Loucy (cell line): ENCODE data around the gene RGMA.

Experiments used
- H2AFZ ChIP-seq: fragments of 200-600 bp; sonication (generic); 2 replicates; pipeline ENCODE4 v1.6.0; 2016; ENCODE audit warnings: antibody characterized with exemption, mild to moderate bottlenecking, low read length, moderate library complexity
- H3F3A ChIP-seq: fragments of 200-600 bp; 2 replicates; pipeline ENCODE4 v1.6.0; 2016; ENCODE audit warnings: antibody characterized with exemption, low read depth, mild to moderate bottlenecking
- H3K27me3 ChIP-seq: fragments of 200-600 bp; sonication (generic); 2 replicates; pipeline ENCODE4 v1.6.1; 2014; ENCODE audit warnings: low read length, mild to moderate bottlenecking; ENCODE audit not compliant: insufficient read depth, poor library complexity, severe bottlenecking
- H3K36me3 ChIP-seq: fragments of 200-600 bp; sonication (generic); 2 replicates; pipeline ENCODE4 v1.6.1; 2016; ENCODE audit warnings: low read length; ENCODE audit not compliant: insufficient read depth
- H3K4me1 ChIP-seq: fragments of 200-600 bp; sonication (generic); 2 replicates; pipeline ENCODE4 v1.5.1; 2014; ENCODE audit warnings: low read length, mild to moderate bottlenecking; ENCODE audit not compliant: insufficient read depth, poor library complexity, severe bottlenecking
- H3K4me2 ChIP-seq: fragments of 200-600 bp; sonication (generic); 2 replicates; pipeline ENCODE4 v1.6.0; 2014; ENCODE audit warnings: antibody characterized with exemption, low read length, low read depth, mild to moderate bottlenecking; ENCODE audit not compliant: poor library complexity, severe bottlenecking
- H3K4me3 ChIP-seq: fragments of 200-600 bp; sonication (generic); 2 replicates; pipeline ENCODE4 v1.5.1; 2014; ENCODE audit warnings: low read length, mild to moderate bottlenecking, mixed read lengths; ENCODE audit not compliant: poor library complexity, severe bottlenecking
- H3K79me2 ChIP-seq: fragments of 200-600 bp; sonication (generic); 2 replicates; pipeline ENCODE4 v1.6.1; 2014; ENCODE audit warnings: low read length; ENCODE audit not compliant: insufficient read depth
- H3K9ac ChIP-seq: fragments of 200-600 bp; sonication (generic); 2 replicates; pipeline ENCODE4 v1.6.0; 2014; ENCODE audit warnings: mild to moderate bottlenecking, low read depth, low read length, moderate library complexity; ENCODE audit not compliant: poor library complexity, severe bottlenecking
- H3K9me2 ChIP-seq: fragments of 200-600 bp; sonication (generic); replicated peaks from 2 replicates; pipeline ENCODE4 v1.6.1; 2016; ENCODE audit warnings: low read depth, low read length, mixed read lengths
- H3K9me3 ChIP-seq: fragments of 200-600 bp; sonication (generic); 2 replicates; pipeline ENCODE4 v1.6.1; 2014; ENCODE audit warnings: mild to moderate bottlenecking, antibody characterized with exemption, low read length, low read depth; ENCODE audit not compliant: insufficient read depth
- H4K20me1 ChIP-seq: fragments of 200-600 bp; sonication (generic); 2 replicates; pipeline ENCODE4 v1.6.0; 2014; ENCODE audit warnings: antibody characterized with exemption, low read length, mild to moderate bottlenecking; ENCODE audit not compliant: insufficient read depth, poor library complexity, severe bottlenecking
- EZH2phosphoT487 ChIP-seq: fragments of 200-600 bp; IDR thresholded peaks from 2 replicates; pipeline ENCODE4 v1.6.1; 2018; ENCODE audit warnings: antibody characterized with exemption, mild to moderate bottlenecking, moderate library complexity, borderline replicate concordance
- TF ChIP-seq, protein P1 (sequence below): fragments of 200-600 bp; sonication (generic); conservative IDR thresholded peaks from 2 replicates; pipeline ENCODE4 v1.5.1; 2014; ENCODE audit warnings: mild to moderate bottlenecking, antibody characterized with exemption, low read length

Gene RGMA

DNA sequence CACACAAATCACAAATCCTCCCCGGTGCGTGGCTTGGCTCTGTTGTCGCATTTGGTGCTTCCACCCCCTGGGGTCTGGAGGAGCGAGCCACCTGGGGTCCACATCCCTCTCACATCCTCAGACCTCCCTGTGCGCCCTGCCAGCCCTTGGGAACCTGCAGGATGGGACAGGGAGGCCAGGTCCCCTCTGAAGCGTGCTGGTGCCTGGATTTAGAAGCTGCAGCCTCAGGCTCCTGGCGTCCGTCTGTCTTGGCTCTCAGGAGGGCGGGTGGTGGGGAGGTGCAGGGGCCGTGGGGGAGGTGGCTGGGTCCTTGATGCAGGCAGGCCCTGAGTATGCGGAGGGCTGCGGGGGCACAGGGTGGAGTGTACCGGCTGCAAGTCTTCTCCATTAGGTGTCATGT is 38.4 kb downstream of the RGMA start:
- Histone ChIP-seq H3K9me2 (no peaks in the 10 kb centered on the region), H3K4me3 (no peak overlapping the region), H3F3A (no peaks in the 10 kb centered on the region), H2AFZ (no peak overlapping the region), H3K9me3 (peaks cover 5% of the 10 kb centered on the region; the same call in 1 of the 2 replicates), H3K4me1 (peaks cover 20% of the 10 kb centered on the region), H3K4me2 (no peak overlapping the region), H3K9ac (no peak overlapping the region), H4K20me1 (no peaks in the 10 kb centered on the region), H3K79me2 (no peaks in the 10 kb centered on the region), H3K36me3 (no peaks in the 10 kb centered on the region), H3K27me3 (no peaks in the 10 kb centered on the region)
- TF ChIP-seq EZH2phosphoT487, result no peak
- TF ChIP-seq, protein P1, sequence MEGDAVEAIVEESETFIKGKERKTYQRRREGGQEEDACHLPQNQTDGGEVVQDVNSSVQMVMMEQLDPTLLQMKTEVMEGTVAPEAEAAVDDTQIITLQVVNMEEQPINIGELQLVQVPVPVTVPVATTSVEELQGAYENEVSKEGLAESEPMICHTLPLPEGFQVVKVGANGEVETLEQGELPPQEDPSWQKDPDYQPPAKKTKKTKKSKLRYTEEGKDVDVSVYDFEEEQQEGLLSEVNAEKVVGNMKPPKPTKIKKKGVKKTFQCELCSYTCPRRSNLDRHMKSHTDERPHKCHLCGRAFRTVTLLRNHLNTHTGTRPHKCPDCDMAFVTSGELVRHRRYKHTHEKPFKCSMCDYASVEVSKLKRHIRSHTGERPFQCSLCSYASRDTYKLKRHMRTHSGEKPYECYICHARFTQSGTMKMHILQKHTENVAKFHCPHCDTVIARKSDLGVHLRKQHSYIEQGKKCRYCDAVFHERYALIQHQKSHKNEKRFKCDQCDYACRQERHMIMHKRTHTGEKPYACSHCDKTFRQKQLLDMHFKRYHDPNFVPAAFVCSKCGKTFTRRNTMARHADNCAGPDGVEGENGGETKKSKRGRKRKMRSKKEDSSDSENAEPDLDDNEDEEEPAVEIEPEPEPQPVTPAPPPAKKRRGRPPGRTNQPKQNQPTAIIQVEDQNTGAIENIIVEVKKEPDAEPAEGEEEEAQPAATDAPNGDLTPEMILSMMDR, result no peak

DNA sequence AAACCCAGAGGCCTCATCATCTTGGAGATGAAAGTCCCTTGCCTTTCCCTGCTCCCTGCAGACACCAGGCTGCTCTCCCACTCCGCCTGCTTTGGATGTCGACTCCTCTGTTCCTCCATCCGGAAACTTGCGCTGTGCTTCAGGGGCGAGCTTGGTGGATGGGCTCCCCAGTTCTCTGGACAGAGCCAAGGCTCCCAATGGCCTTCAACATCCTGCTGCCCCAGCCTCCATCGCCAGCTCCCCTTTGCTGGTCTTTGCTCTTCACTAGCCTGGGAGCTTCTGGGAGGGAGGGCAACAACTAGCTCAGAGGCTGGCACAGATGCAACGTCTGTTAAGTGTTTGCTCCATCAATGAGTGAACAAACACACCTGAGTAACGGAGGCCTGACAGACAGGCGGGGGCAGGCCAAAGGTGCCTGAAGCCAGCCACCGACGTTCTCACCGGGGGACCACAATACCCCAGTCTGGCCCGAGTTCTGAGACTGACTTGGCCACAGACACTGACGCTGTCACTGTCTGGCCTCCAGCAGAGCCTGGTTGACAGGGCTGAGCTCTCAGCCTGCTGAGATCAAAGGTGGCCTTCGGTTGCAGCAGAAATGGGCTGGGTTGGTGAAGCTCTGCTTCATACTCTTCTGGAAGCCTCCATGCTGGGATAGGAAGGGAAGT is 39.0 kb downstream of the RGMA start:
- no peak overlapping the region for H3K4me3 ChIP-seq
- no peak overlapping the region for H3K4me2 ChIP-seq
- no peaks in the 10 kb centered on the region for H3K79me2 ChIP-seq
- H3K36me3 ChIP-seq, result no peaks in the 10 kb centered on the region
- H3F3A ChIP-seq, result no peaks in the 10 kb centered on the region
- H3K27me3 ChIP-seq, result no peaks in the 10 kb centered on the region
- peaks cover 5% of the 10 kb centered on the region; the same call in 1 of the 2 replicates for H3K9me3 ChIP-seq
- H3K9me2 ChIP-seq, result no peaks in the 10 kb centered on the region
- no peak for TF ChIP-seq EZH2phosphoT487
- TF ChIP-seq, protein P1, result no peak
- no peaks in the 10 kb centered on the region for H4K20me1 ChIP-seq
- no peak overlapping the region for H2AFZ ChIP-seq
- peaks cover 20% of the 10 kb centered on the region for H3K4me1 ChIP-seq
- no peak overlapping the region for H3K9ac ChIP-seq

DNA sequence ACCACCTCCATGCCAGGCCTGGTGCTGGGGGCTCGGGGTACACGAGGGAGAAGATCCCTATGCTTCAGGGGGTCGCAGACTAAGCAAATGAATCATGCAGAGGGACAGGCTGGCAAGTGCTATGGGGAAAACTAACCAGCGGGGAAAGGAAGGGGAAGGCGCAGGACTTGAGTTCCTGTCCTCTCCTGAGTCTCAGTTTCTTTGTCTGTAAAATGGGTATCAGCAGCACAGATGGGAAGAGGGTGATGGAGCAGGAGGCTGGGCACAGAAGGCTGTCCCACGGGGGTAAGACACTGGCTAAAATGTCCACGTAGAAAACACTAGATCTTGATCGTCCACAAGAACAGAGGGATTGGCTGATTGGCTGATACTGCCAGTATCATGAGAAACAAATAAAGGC is 39.8 kb downstream of the RGMA start:
- Histone ChIP-seq H3K4me2 (no peak overlapping the region), H3F3A (no peaks in the 10 kb centered on the region), H3K4me1 (peaks cover 20% of the 10 kb centered on the region), H3K27me3 (no peaks in the 10 kb centered on the region), H2AFZ (no peak overlapping the region), H3K9me3 (peaks cover 5% of the 10 kb centered on the region; the same call in 1 of the 2 replicates), H4K20me1 (no peaks in the 10 kb centered on the region), H3K79me2 (no peaks in the 10 kb centered on the region), H3K36me3 (no peaks in the 10 kb centered on the region), H3K4me3 (no peak overlapping the region), H3K9ac (no peak overlapping the region), H3K9me2 (no peaks in the 10 kb centered on the region)
- TF ChIP-seq, protein P1, result no peak
- no peak for TF ChIP-seq EZH2phosphoT487
